Uterus (tissue), 2 donors: Measurements from ENCODE around the gene MLF2.

Experiments
- POLR2A ChIP-seq, 2 donors: fragments of 450-650 bp; IDR thresholded peaks; one replicate each; pipeline ENCODE4 v1.6.1; 2016; ENCODE audit warnings: antibody characterized with exemption in 2 of 2, mild to moderate bottlenecking in 1 of 2, moderate library complexity in 1 of 2
- TF ChIP-seq, protein P1 (sequence below), 4 experiments: fragments of 200-600 bp in 2 of 4; fragments of 450-650 bp in 2 of 4; sonication (generic) in 2 of 4; IDR thresholded peaks; one replicate each; pipeline ENCODE4 v1.5.1; 2016 to 2019; ENCODE audit warnings: antibody characterized with exemption in 4 of 4, mild to moderate bottlenecking in 2 of 4, moderate library complexity in 1 of 4

DNA sequence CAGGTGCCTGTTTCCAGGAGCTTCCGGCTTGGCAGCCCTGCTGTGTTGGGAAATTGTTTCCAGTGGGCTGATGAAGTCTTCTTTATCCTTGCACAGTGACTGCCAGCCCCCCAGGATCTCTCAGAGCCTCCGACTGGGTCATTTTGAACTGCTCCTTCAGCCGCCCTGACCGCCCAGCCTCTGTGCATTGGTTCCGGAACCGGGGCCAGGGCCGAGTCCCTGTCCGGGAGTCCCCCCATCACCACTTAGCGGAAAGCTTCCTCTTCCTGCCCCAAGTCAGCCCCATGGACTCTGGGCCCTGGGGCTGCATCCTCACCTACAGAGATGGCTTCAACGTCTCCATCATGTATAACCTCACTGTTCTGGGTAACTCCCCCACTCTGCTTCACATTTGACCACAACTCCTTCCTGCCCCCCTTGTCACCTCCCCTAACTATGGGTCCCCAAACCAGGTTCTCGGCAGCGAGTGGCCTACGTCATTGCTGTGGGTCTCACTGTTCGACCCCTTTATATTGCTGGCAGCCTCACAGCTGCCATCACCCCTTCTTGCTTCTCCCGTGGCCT lies 21.6 kb upstream of the MLF2 start:
- TF ChIP-seq, protein P1, sequence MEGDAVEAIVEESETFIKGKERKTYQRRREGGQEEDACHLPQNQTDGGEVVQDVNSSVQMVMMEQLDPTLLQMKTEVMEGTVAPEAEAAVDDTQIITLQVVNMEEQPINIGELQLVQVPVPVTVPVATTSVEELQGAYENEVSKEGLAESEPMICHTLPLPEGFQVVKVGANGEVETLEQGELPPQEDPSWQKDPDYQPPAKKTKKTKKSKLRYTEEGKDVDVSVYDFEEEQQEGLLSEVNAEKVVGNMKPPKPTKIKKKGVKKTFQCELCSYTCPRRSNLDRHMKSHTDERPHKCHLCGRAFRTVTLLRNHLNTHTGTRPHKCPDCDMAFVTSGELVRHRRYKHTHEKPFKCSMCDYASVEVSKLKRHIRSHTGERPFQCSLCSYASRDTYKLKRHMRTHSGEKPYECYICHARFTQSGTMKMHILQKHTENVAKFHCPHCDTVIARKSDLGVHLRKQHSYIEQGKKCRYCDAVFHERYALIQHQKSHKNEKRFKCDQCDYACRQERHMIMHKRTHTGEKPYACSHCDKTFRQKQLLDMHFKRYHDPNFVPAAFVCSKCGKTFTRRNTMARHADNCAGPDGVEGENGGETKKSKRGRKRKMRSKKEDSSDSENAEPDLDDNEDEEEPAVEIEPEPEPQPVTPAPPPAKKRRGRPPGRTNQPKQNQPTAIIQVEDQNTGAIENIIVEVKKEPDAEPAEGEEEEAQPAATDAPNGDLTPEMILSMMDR (IDR thresholded peaks at IDR 0.05) = no peak
- no peak for TF ChIP-seq POLR2A (IDR thresholded peaks at IDR 0.05)
